ENCODE data around the gene LRRC53. TPM values are rescaled to one million over a fixed set of nuclear protein-coding genes. Genes with fewer than 3 reads are reported as not detected.

The LRRC53 gene
- total and polyA plus RNA-seq, 2 of the 4 experiments (the other 2 are of a cell fraction), result not detected

- Histone ChIP-seq H3K18ac (ENCODE audit: low read depth, low read length) (no peak overlapping the region), H3K79me1 (ENCODE audit: low read depth in 1 of 2, low read length in 2 of 2) (no peaks in the 10 kb centered on the region), H3K14ac (replicated peaks; ENCODE audit: low read depth, low read length) (no peak overlapping the region), H2BK120ac (ENCODE audit: low read depth, low read length) (no peak overlapping the region), H2AK9ac (replicated peaks; ENCODE audit: low read depth, low read length, poor library complexity) (no peak overlapping the region), H3K4me3 (ENCODE audit: insufficient read depth, low read depth, low read length) (no peak overlapping the region), H3K36me3 (ENCODE audit: control insufficient read depth, insufficient read depth, low read length) (no peaks in the 10 kb centered on the region), H3K4ac (ENCODE audit: low read depth, low read length) (no peak overlapping the region), H3K9me1 (ENCODE audit: insufficient read depth, low read length) (no peaks in the 10 kb centered on the region), H4K5ac (ENCODE audit: low read depth, low read length) (no peak overlapping the region), H3K4me1 (ENCODE audit: control insufficient read depth, insufficient read depth, low read length) (no peaks in the 10 kb centered on the region; the same call in 1 of the 2 replicates), H3K9ac (ENCODE audit: low read depth, low read length) (no peak overlapping the region), H2AK5ac (ENCODE audit: low read depth, low read length) (no peak overlapping the region), H3K56ac (ENCODE audit: extremely low read depth, insufficient read depth, low read length) (no peak overlapping the region), H4K8ac (ENCODE audit: low read depth in 2 of 2, low read length in 2 of 2) (no peak overlapping the region), H3K4me2 (ENCODE audit: low read depth, low read length) (no peak overlapping the region), H2BK20ac (ENCODE audit: low read depth, low read length) (no peak overlapping the region), H2AFZ (replicated peaks; ENCODE audit: low read length, poor library complexity) (no peak overlapping the region), H3K27me3 (ENCODE audit: control insufficient read depth, insufficient read depth, low read length) (no peaks in the 10 kb centered on the region), H3K27ac (ENCODE audit: insufficient read depth, low read length) (no peak overlapping the region), H3K9me3 (ENCODE audit: control insufficient read depth, insufficient read depth, low read length) (no peaks in the 10 kb centered on the region), H3K23ac (ENCODE audit: low read depth, low read length) (no peak overlapping the region), H2BK15ac (ENCODE audit: low read depth, low read length) (no peak overlapping the region), H2BK5ac (ENCODE audit: low read depth, low read length, poor library complexity, severe bottlenecking) (no peak overlapping the region), H4K20me1 (ENCODE audit: insufficient read depth, low read length) (no peaks in the 10 kb centered on the region), H4K91ac (ENCODE audit: insufficient read depth, low read depth, low read length) (no peak overlapping the region)
- CTCF ChIA-PET, result no interaction called here
- TF ChIP-seq MAFK (IDR thresholded peaks at IDR 0.05; ENCODE audit: low read depth, low read length) (no peak), USF2 (IDR thresholded peaks at IDR 0.05; ENCODE audit: low read depth, low read length) (no peak), BHLHE40 (IDR thresholded peaks at IDR 0.05; ENCODE audit: low read depth, low read length) (no peak), MXI1 (IDR thresholded peaks at IDR 0.05; ENCODE audit: borderline replicate concordance, low read depth, low read length) (no peak), POLR2A (IDR thresholded peaks at IDR 0.05; ENCODE audit: low read depth, low read length) (no peak), ELK1 (IDR thresholded peaks at IDR 0.05; ENCODE audit: borderline replicate concordance, low read depth, low read length) (no peak), NFE2L2 (IDR thresholded peaks at IDR 0.05; ENCODE audit: low read depth, low read length) (no peak), RCOR1 (IDR thresholded peaks at IDR 0.05; ENCODE audit: insufficient replicate concordance, low read length) (no peak), RFX5 (IDR thresholded peaks at IDR 0.05; ENCODE audit: low read depth, low read length) (no peak)
- POLR2A ChIA-PET (ENCODE audit: unreplicated experiment), result interaction anchor here (0.6 kb wide), 1 partner anchor 8 kb away, joined by 4 read pairs; no protein-coding TSS in a partner anchor
- in situ Hi-C loops (cut with MboI; ENCODE audit: low sequenced_read_pairs), result no loop called here
- no TSS peak for BruUV-seq (replicated peaks)
- ATAC-seq (ENCODE audit: low read depth) (no peak), DNase-seq (no peak)
- dilution Hi-C loops (cut with HindIII; ENCODE audit: low sequenced_read_pairs, unreplicated experiment), result no loop called here
- whole genome bisulfite sequencing, 2 experiments (ENCODE audit: extremely low coverage in 2 of 2, insufficient read length in 1 of 2), result no CpG with 5 or more reads among the region's 1 CpG
- intact Hi-C loops (cut with micrococcal nuclease), result no loop called here
Measured at GRCh38 chr1:74436078-74436477, 76.3 kb downstream of the LRRC53 start.
